IPS DF 19.7 (cell line): ENCODE results near the gene PRKCQ.
"Not testable (repeated sequence)": the region's sequence is repeated elsewhere in the genome, so short reads cannot be mapped to it uniquely, and the experiment has no call there.

ENCODE experiments used
- DNase-seq: peaks from one replicate; pipeline ENCODE4 v3.0.0-alpha.2; 2013; ENCODE audit warnings: low read depth, low spot score

The PRKCQ gene

DNA sequence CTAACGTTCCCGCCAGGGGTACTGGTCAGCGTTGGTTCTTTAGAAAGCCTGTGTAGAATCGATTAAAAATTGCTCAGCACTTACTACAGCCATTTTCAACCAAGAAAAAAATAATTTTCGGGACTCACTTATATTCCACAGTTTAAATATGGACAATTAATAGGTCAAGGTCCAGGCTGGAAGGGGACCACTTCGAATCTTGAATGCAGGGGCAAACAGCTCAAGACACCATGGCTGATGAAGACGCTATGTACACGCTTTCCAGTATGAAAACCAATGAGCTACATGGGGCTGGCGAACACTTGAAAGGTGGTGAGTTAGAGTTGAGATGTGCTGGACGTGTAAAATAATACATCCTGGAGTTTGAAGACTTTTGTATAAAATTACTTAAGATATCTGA, 87.2 kb downstream of the PRKCQ start:
- no peak for DNase-seq

GRCh38 chr10:6491841-6492609, 88.1 kb downstream of the PRKCQ start:
- DNase-seq: no peak

DNA sequence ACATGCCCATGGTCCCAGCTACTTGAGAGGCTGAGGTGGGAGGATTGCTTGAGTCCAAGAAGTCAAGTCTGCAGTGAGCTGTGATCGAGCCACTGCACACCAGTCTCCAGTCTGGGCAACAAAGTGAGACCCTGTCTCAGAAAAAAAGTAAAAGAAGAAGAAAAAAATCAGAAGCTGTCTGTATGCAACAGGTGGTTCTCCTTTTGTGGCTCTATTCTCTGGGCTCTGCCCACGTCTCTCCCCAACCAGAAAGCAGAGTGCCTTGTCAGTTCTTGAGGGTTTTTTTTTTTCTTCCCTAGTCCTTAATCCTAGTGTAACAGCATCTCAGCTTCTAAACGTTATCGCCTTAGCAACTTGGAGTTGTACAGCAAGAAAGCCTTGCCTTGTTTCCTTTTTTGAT, 89.5 kb downstream of the PRKCQ start:
- no peak for DNase-seq

GRCh38 chr10:6487920-6488319, 92.2 kb downstream of the PRKCQ start:
- no peak for DNase-seq

DNA sequence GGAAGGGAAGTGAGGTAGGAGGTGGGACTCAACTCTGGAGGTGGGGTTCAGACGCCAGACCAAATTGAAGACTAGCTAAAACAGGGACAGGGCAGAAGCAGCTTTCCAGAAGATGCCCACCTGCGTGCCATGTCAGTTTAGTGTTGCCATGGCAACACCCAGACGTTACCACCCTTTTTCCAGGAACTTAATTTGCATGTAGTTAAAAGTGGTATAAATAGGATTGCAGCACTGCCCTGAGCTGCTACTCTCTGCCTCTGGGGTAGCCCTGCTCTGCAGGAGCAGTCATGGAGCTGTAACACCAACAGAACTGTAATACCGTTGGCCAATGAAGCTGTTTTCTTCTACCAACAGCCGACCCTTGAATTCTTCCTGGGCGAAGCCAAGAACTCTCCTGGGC, 93.8 kb downstream of the PRKCQ start:
- no peak for DNase-seq

GRCh38 chr10:6482737-6483357, 97.2 kb downstream of the PRKCQ start:
- no peak for DNase-seq

DNA sequence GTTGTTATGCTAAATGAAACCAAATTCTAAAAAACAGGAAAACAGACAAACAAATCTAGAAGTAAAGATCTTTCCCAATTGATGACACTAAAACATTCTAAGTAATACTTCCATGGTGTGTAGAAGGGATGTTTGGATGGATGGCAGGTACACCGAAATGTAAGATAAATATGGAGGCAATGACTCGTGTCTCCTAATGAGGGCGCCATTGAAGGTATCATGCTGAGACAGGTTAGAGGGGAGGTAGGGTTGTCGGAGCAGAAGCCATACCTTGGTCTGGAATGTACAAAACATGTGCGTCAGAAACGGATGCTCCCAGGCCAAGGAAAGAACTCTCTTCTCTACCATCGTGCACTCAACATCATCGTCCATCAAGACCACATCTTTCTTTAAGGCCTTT, 101.4 kb downstream of the PRKCQ start:
- no peak for DNase-seq

DNA sequence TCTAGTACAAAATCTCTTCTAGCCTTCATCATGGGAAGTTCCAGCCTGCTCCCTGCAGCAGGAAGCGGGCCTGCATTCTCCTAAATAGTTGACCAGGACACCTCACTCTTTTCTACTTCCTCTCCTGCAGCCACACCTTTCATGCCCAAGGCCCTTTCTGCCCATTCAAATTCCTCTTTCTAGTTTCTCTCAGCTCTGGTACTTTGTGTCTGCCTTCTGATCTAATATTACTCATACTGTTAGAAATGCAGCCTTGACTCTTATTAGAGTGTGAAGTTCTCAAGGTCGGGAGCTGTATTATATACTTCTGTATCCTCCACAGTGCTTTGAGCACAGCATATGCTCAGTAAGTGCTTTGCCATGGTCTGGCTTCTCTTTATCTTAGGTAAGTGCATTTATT, 103.1 kb downstream of the PRKCQ start:
- no peak for DNase-seq

DNA sequence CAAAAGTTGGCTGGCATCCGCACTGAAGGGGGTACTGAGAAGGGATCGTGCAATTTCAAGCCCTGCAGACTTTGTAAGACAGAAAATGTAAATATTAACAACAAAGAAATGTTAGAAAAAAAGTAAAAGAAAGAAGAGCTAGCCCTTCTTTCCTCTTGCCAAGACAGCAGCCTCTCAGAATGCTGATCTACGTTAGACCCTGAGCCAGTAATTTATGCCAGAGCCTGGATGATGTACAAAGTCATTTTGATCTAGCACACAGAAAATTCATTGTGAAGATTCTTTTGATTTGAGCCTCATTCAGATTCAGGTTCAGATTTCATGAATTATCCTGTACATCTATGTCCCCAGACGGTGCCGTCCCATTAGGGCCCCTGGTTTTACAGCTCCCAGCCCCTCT, 105.2 kb downstream of the PRKCQ start:
- no peak for DNase-seq

- DNase-seq: no peak
Observed at GRCh38 chr10:6473901-6474370, 106.1 kb downstream of the PRKCQ start.

GRCh38 chr10:6473430-6473829, 106.6 kb downstream of the PRKCQ start:
- no peak for DNase-seq

- not testable (repeated sequence) for DNase-seq
Observed at GRCh38 chr10:6472710-6473005, 107.4 kb downstream of the PRKCQ start.

- no peak for DNase-seq
Observed at GRCh38 chr10:6470894-6471618, 109.0 kb downstream of the PRKCQ start.

DNA sequence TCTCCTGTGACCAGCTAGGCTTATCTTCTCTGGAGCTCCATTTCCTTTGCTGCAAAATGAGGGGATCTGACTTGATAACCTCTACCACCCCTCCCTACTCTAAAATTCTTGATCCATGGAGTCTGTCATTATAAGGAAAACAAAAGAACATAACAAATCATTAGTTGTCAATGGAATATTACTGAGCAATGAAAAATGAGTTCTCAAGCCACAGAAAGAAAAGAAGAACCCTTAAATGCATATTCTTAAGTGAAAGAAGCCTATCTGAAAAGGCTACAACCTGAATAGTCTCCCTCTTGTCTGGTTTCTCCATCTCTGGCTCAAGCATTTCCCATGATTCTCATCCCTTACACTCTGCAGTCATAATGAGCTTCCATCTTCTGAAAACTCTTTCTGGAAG, 110.4 kb downstream of the PRKCQ start:
- DNase-seq: no peak

DNA sequence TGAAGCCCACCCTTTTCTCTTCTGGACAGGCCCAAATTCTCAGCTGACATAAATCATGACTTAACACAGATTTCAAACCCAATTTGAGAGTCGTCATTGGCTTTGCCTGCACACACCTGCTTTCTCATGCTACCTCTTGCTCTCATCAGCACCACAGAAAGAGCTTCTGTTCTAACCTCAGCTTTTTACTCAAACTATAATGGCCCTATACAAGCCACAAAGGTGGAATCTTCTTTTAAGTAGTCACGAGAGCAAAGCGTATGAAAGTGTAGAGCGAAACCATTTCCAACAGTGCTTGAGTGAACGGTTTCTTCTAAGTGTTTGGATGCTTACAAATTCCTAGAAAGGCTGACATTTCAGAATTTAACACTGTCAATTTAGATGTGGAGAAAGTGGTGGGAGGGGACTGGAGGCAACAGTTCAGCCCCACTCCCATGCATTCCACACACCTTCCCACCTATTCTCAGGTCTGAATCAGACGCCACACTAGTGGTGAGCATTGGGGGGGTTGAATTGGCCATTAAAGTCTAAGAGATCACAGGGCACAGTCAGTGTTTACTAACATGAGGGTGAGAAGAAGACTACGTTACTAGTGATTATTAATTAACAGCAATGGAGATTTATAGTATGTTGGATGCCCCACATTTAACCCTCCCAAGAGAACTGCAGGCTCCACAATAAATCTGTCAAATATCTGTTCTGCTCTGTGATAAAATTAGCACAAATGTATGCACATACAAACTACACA, 114.0 kb downstream of the PRKCQ start:
- DNase-seq: no peak

DNA sequence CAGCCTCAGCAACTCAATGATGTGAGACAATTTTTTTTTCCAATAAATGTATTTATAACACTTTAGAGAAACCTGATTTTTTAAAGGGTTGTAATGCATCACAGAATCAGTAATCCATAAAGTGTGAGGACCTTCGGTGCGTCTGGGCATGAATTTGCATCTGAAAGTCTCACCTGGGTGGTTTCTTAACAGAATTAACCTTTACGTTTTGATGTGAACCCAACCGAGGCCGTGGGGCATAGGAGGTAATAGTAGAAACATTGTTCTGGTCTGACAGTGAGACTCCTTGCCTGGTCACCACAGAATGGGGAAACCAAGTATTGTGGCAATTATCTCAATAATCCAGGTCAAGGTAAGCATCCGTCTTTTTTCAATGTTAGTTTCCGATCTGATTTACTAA, 114.6 kb downstream of the PRKCQ start:
- DNase-seq: no peak

DNA sequence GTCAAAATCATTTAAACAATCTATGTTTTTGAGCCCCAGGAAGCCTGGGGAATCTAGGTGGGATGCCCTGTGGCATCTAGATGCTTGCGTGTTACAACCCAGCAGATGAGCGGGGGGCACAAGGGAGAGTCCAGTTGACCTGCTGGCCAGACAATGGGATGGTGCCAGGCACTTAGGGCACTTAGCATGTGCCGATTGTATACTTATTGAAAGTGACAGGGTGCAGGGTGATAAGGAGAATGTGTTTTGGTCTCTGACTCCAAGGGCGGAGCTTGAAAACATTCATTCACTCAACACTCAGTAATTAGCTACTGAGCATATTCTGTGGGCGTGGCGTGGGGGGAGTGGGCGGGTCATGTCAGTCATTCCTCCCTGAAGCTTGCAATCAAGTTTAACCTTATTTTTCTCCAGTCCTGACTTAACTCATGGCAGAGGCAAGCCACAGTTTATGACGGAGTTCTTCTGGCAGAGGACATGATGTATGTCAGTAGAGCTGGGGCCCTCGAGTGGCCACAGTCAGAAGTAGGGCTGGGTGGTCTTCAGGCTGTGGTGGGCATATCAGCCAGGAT, 115.1 kb downstream of the PRKCQ start:
- no peak for DNase-seq

DNA sequence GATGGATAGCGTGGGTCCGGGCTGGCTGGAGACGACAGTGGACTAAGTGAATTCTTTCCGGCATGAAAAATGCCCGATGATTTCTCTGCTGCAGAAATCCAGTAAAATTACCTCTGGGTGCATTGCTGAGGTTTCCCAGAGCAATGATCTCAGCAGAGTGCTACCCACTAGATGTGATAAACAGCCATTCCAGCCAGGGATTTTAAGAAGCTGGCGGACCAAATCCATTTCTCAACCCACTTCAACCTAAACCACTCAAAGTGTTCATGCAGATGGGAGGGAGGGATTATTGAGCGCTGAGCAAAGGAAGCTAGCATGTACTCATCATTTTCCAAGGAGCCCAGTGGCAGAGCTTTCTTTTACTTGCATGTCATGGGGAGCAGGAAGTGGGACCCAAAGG, 116.7 kb downstream of the PRKCQ start:
- DNase-seq: no peak

- no peak for DNase-seq
Observed at GRCh38 chr10:6461961-6462360, 118.1 kb downstream of the PRKCQ start.

GRCh38 chr10:6460861-6461409, 119.1 kb downstream of the PRKCQ start:
- DNase-seq: no peak

DNA sequence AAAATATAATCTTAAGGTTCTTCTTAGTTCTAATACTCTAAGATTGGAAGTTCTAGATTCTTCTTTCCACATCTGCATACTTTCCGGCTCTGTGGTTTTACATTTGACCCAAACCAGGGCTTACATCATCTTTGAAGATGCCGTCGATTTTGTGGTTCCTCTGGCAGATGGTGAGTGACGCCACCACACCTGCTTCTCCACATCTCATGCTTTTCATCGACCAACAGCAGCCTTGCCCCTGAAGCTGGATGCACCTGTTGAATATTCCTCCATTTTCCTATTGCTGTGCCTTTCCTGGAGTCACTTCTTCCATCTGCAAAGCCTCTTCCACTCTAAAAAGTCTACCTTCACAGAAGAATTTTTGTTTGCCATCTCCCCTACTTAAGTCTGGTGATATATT, 121.3 kb downstream of the PRKCQ start:
- DNase-seq: no peak

GRCh38 chr10:6457376-6457775, 122.7 kb downstream of the PRKCQ start:
- no peak for DNase-seq
